ENCODE measurements around the gene LPO.

- TF ChIP-seq CTCF (IDR thresholded peaks at IDR 0.05) (no peak), POLR2A (IDR thresholded peaks at IDR 0.05) (no peak), EP300 (IDR thresholded peaks at IDR 0.05) (no peak), POLR2AphosphoS5 (IDR thresholded peaks at IDR 0.05) (no peak)
These were observed 16.4 kb downstream of the LPO start for GRCh38 chr17:58254803-58255202.
